Glomerular endothelial cell (primary cell): ENCODE measurements around the gene CEP104. TPM values are rescaled to one million over a fixed set of nuclear protein-coding genes. Genes with fewer than 3 reads are reported as not detected.
"Not testable (repeated sequence)": the region's sequence is repeated elsewhere in the genome, so short reads cannot be mapped to it uniquely, and the experiment has no call there.

Experiments
- DNase-seq: peaks from one replicate; pipeline ENCODE4 v3.0.0-alpha.2; 2011; ENCODE audit warnings: low read depth, low spot score; ENCODE audit errors: extremely low read depth
- total RNA-seq: library from RNA; depleted of rRNA; stranded (reverse); fragments of >200 nt; gene quantifications from 2 replicates; pipeline ENCODE4 v1.2.3, GENCODE V29; 2015

CEP104 gene
- total RNA-seq, 1 donor from 2014 or later, result 30.5 TPM

DNA sequence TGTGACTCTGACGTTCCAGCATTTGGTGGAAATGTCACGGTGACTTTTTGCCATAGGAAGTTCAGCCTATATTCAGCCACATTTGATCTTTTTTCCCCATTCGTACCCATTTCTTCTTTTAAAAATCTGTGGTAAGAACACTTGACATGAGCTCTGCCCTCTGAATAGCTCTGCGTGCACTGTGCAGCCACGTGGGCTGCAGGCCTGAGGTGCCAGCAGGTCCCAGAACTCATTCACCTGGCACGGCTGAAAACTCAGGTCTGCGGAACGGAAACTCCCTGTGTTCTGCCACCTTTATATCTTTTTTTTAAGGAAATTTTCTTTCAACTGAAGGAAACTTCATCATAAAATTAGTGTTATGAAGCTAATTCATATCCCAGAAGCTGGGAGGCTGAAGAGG lies 28.6 kb downstream of the CEP104 start:
- no peak for DNase-seq

DNA sequence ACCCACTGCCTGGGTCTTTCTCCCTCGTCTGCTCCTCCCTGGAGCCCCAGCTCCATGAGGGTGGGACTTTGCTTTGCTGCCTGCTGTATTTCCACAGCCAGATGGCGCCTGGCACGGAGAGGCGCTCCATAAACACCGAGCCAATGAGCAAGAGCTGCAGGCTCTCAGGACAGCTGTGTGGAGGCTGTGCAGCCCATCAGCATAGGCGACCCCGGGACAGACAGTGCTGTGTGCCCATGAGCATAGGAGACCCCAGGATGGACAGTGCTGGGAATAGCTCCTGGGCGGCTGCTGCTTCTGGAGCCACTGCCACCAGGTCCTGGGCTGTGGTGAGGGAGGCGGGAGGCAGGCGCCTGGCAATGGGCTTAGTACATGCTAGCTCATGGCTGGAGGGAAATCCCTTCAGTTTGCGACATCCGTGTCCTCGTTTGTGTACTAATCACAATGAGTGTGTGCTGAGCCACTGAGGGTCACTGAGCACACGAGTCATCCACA lies 29.2 kb downstream of the CEP104 start:
- DNase-seq, result no peak

DNA sequence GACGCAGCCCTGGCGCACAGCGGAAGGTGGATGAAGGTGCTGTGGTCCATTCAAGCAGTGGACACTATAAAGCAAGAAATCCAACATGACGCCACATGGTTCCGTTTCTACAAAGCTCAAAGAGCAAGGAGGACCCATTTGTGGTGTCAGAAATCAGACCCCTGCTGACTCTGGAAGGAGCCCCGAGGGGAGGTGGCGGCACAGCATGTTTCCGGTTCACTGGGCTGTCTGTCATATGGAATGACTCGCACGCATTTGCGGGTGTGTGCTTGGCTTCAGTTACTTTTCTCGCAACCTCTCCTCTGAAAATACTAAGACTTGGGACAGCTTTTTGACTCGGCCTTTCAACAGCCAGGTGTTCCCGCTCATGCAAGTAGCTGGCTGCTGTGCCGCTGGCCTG lies 31.7 kb downstream of the CEP104 start:
- no peak for DNase-seq

DNA sequence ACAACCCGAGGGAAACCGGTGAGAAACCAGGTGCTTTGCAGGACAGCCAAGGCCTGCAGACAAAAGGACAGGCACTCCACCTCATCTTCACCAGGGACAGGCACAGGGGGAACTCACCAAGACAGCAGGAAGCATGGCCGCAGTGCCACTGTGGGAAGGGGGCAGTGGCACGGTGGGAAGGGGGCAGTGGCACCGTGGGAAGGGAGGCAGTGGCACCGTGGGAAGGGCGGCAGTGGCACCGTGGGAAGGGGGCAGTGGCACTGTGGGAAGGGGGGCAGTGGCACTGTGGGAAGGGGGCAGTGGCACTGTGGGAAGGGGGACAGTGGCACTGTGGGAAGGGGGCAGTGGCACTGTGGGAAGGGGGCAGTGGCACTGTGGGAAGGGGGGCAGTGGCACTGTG lies 32.4 kb downstream of the CEP104 start:
- no peak for DNase-seq

DNA sequence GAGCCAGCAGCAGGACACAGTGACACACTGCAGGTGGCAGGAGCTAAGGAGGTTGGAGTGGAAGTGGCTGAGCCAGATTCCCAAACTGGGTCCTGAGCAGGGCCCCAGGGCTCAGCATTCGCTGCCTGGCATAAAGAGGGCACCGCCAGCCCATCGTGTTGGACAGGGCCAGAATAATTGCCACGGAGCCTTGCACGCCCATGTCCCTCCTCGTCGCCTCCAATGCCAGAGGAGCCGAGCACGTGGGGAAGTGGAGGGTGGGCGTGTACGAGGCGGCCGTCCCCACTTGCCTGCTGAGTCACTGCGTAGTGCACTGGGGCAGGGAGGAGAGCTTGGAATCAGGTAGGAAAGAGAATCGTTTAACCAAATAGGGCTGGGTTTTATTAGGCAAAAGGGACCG lies 34.6 kb downstream of the CEP104 start:
- DNase-seq, result no peak

DNA sequence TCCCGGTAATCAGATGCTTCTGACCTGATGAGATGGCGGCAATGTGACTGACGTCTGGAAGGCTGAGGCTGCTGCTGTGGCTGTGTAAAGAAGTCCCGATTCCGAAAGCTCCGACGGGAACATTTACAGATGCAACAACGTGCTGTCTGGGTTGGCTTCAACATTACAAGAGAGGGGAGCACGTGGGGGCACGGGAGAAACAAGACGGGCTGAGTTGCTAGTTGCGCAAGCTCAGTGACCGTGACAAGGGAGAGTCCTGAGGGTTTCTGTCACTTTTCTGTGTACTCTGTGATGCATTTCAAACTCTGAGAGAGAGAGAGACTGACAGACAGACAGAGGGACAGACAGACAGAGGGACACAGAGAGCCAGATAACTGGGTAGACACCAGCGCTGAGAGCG lies 35.1 kb downstream of the CEP104 start:
- no peak for DNase-seq

DNA sequence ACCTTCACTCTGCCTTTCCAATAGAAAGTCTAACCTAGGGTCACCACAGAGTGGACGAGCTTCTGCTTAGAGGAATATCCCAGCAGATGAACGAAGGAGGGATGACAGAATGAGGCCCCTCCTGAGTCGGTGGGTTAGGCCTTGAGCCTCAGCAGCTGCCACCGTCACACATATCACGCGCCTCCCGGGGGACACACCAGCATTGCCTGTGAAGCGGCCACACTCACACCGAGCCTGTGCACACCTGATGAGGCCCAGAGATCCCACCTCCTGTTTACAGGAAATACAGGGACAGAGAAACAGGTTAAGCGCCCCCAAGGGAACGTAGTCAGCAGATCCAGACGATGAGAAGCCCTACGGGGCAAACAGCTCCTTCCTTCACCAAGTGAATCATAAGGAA lies 35.6 kb downstream of the CEP104 start:
- DNase-seq, result no peak

DNA sequence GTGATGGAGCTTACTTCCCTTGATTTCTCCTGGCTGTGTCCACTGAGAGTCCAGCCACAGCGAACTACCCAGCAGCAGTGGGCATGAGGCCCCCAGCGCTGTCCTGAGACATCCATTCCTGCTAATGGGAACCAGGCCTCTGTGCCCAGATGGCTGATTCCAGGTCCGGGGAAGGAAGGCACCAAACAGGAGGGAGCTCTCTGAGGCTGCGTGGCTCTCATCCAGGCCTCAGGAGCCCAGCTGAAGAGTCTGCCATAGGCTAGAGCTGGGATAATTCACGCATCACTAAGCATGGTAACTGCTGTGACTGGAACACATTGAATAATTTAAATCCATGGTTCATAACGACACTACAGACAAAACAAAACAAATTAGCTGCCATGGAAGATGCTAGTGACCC lies 36.0 kb downstream of the CEP104 start:
- DNase-seq, result no peak

DNA sequence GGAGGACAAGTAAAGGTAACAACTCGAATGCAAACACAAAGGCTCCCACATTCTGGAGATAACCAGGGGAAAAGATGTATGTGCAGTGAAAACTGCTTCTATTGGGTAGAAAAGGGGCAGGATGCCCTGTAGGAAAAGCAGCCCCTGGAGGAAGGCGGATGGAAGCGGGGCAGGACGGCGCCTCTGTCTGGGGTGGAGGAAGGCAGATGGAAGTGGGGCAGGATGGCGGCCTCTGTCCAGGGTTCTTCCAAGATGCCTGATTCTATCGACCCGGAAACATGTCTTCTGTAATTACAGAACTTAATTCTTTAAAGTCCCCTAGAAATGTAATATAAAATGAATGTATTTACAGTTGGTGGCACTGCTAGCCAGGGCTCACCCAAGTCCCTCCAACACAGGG lies 36.7 kb downstream of the CEP104 start:
- no peak for DNase-seq

DNA sequence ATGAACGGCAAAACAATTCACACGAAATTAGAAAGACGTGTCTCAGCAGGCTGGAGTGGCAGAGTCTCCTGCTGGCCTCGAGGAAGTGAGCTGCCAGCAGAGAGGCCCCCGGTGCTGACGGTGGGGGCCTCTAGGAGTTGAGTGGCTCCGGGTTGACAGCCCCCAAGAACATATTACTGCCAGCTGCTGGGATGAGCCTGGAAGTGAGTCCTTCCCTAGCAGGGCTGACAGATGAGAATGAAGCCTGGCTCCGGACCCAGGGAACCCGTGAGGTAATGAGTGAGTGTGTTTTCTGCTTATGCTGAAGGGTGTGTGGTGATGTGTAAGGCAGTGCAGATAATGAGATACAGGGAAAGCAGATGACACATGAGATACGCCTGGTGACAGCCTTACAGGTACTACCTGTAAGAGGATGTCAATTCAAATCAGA lies 37.2 kb downstream of the CEP104 start:
- no peak for DNase-seq

DNA sequence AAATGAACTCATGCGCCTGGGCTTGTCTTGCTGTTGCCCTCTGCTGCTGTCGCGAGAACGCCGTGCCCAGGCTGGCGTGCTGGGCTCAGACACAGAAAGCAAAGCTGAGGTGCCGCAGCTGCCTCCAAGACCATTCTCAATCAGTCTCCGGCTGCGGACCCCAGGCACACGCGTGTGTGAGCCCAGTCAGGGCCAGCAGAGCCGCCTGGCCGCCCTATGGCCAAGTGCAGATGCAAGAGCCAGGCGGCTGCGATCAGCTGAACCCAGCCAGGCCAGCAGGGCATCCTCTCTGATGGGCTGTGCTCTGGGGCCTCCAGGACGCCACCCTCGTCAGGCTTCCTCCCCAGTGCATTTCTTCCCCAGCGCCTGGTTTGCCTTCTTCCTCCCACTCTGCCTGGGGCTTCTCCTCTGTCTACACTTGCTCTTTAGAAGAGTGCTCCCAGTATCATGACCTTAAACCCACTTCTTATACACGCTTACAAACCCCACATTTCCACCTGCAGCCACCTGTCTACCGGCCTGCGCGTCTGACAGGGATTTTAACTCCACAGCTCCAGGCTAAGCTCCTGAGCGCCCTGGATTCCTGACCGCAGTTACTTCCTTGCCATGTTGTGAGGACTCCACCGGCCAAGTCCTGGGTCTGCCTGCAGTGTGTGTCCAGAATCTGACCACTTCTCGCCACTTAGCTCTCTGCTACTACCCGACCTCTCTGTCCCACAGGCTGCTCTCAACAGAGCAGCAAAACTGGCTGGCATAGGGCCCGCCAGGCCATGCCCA lies 39.0 kb downstream of the CEP104 start:
- no peak for DNase-seq

DNA sequence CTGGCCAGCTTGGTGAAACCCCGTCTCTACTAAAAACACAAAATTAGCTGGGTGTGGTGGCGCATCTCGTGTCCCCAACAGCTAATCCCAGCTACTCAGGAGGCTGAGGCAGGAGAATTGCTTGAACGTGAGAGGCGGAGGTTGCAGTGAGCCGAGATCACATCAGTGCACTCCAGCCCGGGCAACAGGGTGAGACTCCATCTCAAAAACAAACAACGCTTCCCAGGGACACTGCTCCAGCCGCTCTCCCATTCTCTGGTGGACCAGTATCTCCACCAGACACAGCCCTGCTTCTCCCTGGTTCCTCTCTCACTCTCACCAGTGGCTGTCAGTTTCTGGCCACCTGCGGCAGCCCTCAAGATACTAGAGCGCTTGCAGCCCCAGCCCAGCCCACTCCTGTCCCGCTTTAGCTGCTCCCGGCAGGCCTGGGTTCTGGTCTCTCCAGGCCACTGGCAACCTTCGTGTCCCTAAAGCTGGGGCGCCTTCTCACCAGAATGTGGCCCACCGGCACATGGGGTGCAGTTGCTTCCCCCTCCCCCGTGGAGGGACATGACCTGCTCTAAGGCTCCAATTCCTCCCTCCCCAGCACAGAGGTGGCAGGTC lies 39.8 kb downstream of the CEP104 start:
- DNase-seq, result no peak

DNA sequence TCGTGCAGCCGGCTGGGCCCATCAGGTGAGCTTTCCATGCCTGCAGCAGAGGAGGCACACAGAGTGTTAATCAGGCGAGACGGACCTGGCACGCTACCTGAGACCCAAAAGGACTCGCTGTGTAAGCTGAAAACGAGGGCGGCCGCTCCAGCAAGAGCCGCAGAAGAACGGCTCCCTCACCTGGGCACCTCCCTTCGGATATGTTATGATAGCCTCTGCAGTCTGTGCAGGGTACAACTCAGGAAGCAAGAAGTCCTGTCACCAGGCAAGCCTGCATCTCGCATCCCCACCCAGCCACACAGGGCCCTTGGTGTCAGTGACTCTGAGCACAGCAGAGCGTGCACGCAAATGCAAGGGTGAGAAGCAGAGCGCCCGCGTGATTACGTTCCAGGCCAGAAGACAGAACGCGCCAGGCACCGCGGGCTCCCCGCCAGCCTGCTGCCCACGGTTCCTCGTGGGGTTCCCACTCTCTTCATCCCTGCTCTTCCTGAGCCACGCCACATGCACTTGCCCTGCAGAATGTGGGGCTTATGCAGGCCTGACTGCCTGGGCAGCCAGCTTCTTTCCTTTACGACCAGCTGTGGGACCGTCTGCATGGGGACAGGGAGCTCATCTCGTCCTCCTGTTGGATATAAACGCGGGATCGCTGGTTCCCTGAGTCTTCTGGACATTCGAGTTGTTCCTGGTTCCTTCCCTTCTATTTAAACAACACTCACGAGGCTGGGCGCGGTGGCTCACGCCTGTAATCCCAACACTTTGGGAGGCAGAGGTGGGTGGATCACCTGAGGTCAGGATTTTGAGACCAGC lies 40.5 kb downstream of the CEP104 start:
- no peak for DNase-seq

DNA sequence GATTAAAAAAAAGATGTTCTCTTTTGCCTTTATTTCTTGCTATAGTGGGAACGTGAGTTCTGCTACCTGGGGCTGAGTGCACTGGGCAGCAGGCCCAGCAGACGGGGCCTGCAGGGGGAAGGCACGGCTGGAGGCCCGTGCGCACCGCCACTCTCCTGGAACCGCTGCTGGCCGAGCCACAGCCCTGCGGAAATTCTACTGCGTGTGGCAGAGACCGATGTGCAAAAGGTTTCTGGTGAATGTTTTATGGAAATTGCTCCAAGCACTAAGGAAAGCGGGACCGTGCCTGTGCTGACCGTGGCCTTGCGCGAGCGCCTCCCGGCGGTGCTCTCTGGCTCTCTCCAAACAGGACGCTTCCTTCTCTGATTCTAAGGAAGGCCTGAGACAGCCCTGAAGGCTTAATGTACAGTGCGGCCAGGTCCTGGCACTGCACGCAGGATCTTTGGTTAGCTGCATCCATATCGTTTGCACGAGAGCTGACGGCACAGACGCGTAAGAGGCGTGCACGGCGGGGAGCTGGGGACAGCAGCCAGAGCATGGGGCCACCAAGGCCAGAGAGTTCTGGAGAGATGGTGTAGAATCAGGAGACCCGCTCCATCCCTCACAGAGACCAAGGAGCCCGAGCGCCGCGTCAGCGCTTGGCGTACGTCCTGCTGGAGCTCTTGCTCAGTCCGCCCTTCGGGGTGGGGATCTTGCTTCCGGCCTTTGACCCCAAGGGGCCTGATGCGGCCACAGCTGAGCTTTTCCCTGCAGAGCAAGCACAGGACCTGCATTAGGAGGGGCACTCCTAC lies 42.0 kb downstream of the CEP104 start:
- no peak for DNase-seq

DNA sequence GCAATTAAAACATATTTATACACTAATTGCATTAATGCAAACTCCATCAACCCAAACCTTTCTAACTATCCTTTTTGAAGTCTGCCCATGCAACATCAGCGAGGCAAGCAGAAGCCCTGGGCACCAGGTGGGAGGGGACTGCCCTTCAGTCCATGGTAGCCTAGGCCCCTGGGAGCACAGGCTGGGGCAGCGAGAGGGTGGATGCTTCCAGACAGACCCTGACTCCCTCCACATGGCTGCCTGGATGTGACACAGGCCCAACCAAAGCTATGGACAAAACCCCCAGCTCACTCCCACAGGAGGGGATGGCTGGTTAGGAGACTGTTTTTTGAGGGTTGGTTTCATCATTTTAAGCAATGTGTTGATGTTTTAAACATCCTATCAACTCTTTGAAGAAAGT lies 42.9 kb downstream of the CEP104 start:
- DNase-seq, result no peak

DNA sequence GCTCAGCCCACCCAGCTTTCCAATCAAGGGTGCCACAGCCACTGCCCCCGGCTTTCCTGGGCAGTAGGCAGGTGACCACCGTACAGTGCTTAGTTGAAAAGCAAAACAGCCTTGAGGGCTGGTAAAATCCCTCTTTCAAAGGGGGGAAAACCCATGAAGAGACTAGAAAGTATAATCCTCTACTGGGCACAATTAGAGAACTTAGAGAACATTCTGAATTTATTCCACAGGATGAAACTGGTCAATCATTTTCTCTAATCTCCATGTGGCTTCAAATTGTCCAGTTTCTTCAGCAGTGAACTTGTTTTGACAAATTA lies 45.5 kb downstream of the CEP104 start:
- no peak for DNase-seq

DNA sequence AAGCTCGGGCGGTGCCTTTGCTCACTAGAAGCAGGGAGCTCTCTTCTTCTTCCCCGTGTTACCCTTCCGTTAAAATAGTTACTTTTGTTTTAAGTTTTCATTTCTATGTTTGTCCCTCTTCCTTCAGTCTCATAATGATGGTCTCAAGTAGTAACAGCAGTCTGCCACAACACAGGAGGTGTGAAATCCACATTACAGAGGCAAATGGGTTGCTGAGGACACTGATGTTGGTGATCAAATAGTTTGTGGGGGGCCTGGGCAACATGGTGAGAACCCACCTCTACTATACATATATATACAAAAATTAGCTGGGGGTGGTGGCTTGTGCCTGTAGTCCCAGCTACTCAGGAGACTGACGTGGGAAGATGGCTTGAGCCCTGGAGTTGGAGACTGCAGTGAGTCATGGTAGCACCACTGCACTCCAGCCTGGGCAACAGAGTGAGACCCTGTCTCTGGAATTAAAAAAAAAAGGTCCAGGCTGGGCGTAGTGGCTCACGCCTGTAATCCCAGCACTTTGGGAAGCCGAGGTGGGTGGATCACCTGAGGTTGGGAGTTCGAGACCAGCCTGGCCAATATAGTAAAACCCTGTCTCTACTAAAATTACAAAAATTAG lies 46.8 kb downstream of the CEP104 start:
- DNase-seq, result not testable (repeated sequence)

DNA sequence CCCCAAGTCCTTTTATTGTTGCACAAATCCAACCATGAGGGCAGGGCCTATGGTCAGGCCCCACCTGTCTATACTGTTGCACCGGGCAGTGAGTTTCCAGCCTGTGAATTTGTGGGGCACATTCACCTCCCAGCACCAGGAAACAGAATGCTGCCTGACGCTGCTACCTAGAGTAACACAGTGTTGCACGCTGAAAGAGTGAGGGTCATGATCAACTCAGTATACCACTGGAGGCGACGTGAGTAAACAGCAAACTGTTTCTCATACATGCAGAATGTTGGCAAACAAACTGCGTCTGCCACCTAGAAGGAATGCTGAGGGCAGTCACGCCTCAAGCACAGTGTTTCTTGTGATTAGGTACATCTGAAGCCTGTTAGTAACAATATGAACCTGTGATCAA lies 47.3 kb downstream of the CEP104 start:
- DNase-seq, result no peak

DNA sequence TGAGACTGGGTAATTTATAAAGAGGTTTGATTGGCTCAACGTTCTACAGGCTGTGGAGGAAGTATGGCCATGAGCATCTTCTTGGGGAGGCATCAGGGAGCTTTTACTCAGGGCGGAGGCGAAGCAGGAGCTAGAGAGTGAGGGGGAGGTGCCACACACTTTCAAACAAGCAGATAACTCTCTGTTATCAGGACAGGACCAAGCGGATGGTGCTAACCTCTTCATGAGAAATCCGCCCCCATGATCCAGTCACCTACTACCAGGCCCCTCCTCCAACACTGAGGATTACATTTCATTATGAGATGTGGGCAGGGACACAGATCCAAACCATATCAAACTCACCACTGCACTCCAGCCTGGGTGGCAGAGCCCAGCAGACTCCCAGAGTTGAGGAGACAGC lies 49.2 kb downstream of the CEP104 start:
- no peak for DNase-seq

DNA sequence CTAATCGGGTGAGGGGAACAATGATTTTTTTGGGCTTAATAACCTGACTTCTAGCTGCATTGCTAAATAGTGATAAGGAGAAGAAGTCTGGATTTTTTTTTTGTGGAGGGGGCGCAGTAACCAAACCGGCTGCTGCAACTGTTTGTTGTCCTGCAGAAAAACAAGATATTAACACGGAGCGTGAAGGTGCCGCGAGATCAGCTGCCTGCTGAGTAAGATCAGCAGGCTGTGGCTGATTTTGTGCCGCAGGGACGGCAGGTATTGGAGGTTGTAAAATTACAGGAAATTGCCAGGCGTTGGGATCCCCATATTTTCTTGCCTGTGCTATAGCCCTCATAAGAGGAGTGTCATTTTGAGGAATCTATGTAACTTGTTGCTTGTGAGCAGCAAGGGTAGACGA lies 52.0 kb downstream of the CEP104 start:
- no peak for DNase-seq

DNA sequence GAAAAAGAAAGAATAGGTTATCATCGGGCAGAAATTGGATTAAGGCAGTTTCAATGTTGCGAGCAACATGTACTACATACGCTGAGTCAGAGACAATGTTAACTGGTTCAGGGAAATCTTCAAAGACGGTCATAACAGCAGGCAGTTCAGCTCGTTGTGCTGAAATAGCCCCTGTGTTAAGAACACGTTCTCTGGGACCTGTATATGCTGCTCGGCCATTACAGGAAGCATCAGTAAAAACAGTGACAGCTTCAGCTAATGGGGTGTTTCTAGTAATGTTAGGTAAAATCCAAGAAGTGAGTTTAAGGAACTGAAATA lies 52.4 kb downstream of the CEP104 start:
- DNase-seq, result not testable (repeated sequence)
